ENCODE data around the gene STARD10. TPM values are rescaled to one million over a fixed set of nuclear protein-coding genes. Genes with fewer than 3 reads are reported as not detected.

STARD10 gene
- total RNA-seq, 1 experiment from 2014 or later = 10.6 TPM

- H3K27ac Mint-ChIP-seq (ENCODE audit: low read depth, unreplicated experiment) = no peak overlapping the region
- ChIA-PET CTCF (interaction anchor here (0.6 to 8.7 kb wide), 4 partner anchors 37 to 362 kb away, joined by 3 to 153 read pairs (median 4); no protein-coding TSS in a partner anchor), POLR2A (interaction anchor here (1.0 kb wide), 1 partner anchor 12 kb away, joined by 7 read pairs; the partner anchor contains the start of gene ATG16L2)
Observed at GRCh38 chr11:72826942-72827480, 33.2 kb upstream of the STARD10 start.

DNA sequence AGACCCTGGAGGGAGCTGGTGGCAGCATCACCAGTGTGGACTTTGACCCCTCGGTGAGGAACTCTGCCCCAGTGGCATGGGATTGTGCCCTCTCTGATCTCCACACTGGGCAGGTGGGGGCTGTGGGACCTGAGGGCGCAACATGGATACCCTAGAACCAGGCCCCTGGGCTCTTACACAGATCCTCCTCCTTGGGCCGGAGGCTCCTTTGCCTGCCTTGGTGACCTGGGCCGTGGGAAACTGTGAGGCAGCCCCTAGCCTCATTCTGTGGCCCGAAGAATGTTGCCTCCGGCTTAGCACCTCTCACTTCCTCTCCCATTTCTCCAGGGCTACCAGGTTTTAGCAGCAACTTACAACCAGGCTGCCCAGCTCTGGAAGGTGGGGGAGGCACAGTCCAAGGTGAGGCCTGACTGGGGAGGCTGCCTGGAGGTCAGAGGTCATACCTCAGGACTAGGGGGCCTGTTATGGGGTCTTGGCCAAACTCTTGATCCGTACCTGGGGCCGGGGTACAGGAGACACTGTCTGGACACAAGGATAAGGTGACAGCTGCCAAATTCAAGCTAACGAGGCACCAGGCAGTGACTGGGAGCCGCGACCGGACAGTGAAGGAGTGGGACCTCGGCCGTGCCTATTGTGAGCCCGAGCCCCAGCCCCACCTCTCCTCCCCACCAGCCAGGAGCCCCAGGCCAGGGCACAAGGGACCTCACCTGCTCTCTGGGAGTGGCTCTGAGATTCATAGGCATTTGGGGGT is 32.5 kb upstream of the STARD10 start:
- H3K27ac Mint-ChIP-seq (ENCODE audit: low read depth, unreplicated experiment) = no peak overlapping the region
- no peak overlapping the region for H3K4me3 Mint-ChIP-seq (ENCODE audit: unreplicated experiment)
- BruUV-seq (replicated peaks) = no TSS peak
- intact Hi-C loops (cut with micrococcal nuclease) = no loop called here
- DNase-seq (ENCODE audit: unreplicated experiment) = no peak
- no peaks in the 10 kb centered on the region for H3K9me3 Mint-ChIP-seq (ENCODE audit: unreplicated experiment)
- peaks cover under 1% of the 10 kb centered on the region for H3K4me1 Mint-ChIP-seq (ENCODE audit: insufficient read depth, unreplicated experiment)
- peaks cover 11% of the 10 kb centered on the region for H3K36me3 Mint-ChIP-seq (ENCODE audit: insufficient read depth, unreplicated experiment)
- TF ChIP-seq, protein P1, sequence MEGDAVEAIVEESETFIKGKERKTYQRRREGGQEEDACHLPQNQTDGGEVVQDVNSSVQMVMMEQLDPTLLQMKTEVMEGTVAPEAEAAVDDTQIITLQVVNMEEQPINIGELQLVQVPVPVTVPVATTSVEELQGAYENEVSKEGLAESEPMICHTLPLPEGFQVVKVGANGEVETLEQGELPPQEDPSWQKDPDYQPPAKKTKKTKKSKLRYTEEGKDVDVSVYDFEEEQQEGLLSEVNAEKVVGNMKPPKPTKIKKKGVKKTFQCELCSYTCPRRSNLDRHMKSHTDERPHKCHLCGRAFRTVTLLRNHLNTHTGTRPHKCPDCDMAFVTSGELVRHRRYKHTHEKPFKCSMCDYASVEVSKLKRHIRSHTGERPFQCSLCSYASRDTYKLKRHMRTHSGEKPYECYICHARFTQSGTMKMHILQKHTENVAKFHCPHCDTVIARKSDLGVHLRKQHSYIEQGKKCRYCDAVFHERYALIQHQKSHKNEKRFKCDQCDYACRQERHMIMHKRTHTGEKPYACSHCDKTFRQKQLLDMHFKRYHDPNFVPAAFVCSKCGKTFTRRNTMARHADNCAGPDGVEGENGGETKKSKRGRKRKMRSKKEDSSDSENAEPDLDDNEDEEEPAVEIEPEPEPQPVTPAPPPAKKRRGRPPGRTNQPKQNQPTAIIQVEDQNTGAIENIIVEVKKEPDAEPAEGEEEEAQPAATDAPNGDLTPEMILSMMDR (IDR thresholded peaks at IDR 0.05; ENCODE audit: unreplicated experiment) = no peak
- ChIA-PET CTCF (interaction anchor here (0.7 to 1.3 kb wide), 2 partner anchors 32 to 38 kb away, joined by 4 read pairs; partner anchors contain the start of gene STARD10), POLR2A (no interaction called here)
- H3K27me3 Mint-ChIP-seq (ENCODE audit: insufficient read depth, unreplicated experiment) = no peaks in the 10 kb centered on the region

More at GRCh38 chr11:72826942-72827480, 33.2 kb upstream of the STARD10 start:
- peaks cover 7% of the 10 kb centered on the region for H3K4me1 Mint-ChIP-seq (ENCODE audit: insufficient read depth, unreplicated experiment)
- TF ChIP-seq, protein P1 (IDR thresholded peaks at IDR 0.05; ENCODE audit: unreplicated experiment) = no peak
- H3K9me3 Mint-ChIP-seq (ENCODE audit: unreplicated experiment) = no peaks in the 10 kb centered on the region
- DNase-seq (ENCODE audit: unreplicated experiment) = no peak
- BruUV-seq (replicated peaks) = no TSS peak
- intact Hi-C loops (cut with micrococcal nuclease) = no loop called here
- H3K27me3 Mint-ChIP-seq (ENCODE audit: insufficient read depth, unreplicated experiment) = no peaks in the 10 kb centered on the region
- no peak overlapping the region for H3K4me3 Mint-ChIP-seq (ENCODE audit: unreplicated experiment)
- H3K36me3 Mint-ChIP-seq (ENCODE audit: insufficient read depth, unreplicated experiment) = peaks cover 11% of the 10 kb centered on the region

- BruUV-seq (replicated peaks) = no TSS peak
- intact Hi-C loops (cut with micrococcal nuclease) = no loop called here
- ChIA-PET POLR2A (interaction anchor here (1.1 kb wide), 1 partner anchor 13 kb away, joined by 3 read pairs; no protein-coding TSS in a partner anchor), CTCF (interaction anchor here (1.3 kb wide), 1 partner anchor 32 kb away, joined by 4 read pairs; the partner anchor contains the start of gene STARD10)
- Mint-ChIP-seq H3K4me3 (ENCODE audit: unreplicated experiment) (no peak overlapping the region), H3K36me3 (ENCODE audit: insufficient read depth, unreplicated experiment) (peaks cover 16% of the 10 kb centered on the region), H3K9me3 (ENCODE audit: unreplicated experiment) (no peaks in the 10 kb centered on the region), H3K27ac (ENCODE audit: low read depth, unreplicated experiment) (no peak overlapping the region), H3K27me3 (ENCODE audit: insufficient read depth, unreplicated experiment) (no peaks in the 10 kb centered on the region), H3K4me1 (ENCODE audit: insufficient read depth, unreplicated experiment) (no peaks in the 10 kb centered on the region)
- no peak for DNase-seq (ENCODE audit: unreplicated experiment)
- TF ChIP-seq, protein P1 (IDR thresholded peaks at IDR 0.05; ENCODE audit: unreplicated experiment) = no peak
Observed at GRCh38 chr11:72825661-72826060, 31.8 kb upstream of the STARD10 start.

GRCh38 chr11:72824811-72825505 is 31.1 kb upstream of the STARD10 start:
- Mint-ChIP-seq H3K27me3 (ENCODE audit: insufficient read depth, unreplicated experiment) (no peaks in the 10 kb centered on the region), H3K4me1 (ENCODE audit: insufficient read depth, unreplicated experiment) (no peaks in the 10 kb centered on the region), H3K27ac (ENCODE audit: low read depth, unreplicated experiment) (no peak overlapping the region), H3K9me3 (ENCODE audit: unreplicated experiment) (no peaks in the 10 kb centered on the region), H3K36me3 (ENCODE audit: insufficient read depth, unreplicated experiment) (peaks cover 23% of the 10 kb centered on the region), H3K4me3 (ENCODE audit: unreplicated experiment) (no peak overlapping the region)
- DNase-seq (ENCODE audit: unreplicated experiment) = no peak
- CTCF ChIA-PET = interaction anchor here (0.6 to 1.3 kb wide), 5 partner anchors 13 to 464 kb away, joined by 3 to 5 read pairs (median 3); partner anchors contain the start of gene STARD10
- TF ChIP-seq, protein P1 (IDR thresholded peaks at IDR 0.05; ENCODE audit: unreplicated experiment) = no peak
- POLR2A ChIA-PET = interaction anchor here (0.9 to 1.1 kb wide), 2 partner anchors 10 to 14 kb away, joined by 3 read pairs; no protein-coding TSS in a partner anchor
- intact Hi-C loops (cut with micrococcal nuclease) = no loop called here
- BruUV-seq (replicated peaks) = no TSS peak

Measured in MCF 10A (cell line).